Stimulated activated CD4-positive, alpha-beta T cell treated with anti-CD3 and anti-CD28 coated beads, Interleukin-1b, Interleukin-23, amount 100 ng/mL, for 1 hour (primary cell): ENCODE measurements around the gene POFUT2.

Experiments used
- DNase-seq, 2 donors: peaks; one replicate each; pipeline ENCODE4 v3.0.0-alpha.2; 2020; ENCODE audit warnings: low read depth in 2 of 2

Gene POFUT2

DNA sequence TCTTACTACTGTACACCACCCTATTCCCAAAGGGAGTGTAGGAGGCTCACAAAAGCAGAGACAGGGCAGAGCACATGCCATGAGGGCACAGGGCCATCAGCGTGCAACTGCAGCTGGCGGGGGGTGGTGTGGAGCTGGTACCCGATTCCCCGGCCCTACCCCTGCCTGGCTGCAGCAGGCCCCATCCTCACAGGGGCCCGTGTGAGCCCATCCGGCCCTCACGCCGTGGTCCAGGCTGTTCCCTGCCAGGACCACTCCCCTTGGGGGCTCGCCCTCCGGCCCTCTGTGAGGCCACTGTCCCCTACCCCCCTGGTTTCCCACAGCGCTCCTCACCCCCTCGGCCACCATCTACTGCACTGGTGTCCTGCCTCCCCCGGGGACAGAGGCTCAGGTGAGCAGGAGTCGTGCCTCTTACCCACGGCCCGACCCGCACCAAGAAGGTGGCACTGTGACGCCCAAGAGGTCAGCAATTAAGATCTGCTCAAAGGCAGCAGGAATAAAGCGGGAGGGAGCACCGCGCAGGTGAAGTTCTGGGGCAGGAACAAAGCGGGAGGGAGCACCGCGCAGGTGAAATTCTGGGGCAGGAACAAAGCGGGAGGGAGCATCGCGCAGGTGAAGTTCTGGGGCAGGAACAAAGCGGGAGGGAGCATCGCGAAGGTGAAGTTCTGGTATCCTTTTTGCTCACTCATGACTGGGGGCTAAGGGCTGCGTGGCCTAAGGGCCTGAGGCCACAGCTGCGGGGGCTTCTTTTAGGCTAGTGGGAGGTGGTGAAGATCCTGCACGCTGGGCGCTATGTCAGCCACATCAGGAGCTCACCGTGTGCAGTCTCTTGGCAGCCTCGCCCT lies 3.9 kb downstream of the POFUT2 start:
- no peak for DNase-seq

DNA sequence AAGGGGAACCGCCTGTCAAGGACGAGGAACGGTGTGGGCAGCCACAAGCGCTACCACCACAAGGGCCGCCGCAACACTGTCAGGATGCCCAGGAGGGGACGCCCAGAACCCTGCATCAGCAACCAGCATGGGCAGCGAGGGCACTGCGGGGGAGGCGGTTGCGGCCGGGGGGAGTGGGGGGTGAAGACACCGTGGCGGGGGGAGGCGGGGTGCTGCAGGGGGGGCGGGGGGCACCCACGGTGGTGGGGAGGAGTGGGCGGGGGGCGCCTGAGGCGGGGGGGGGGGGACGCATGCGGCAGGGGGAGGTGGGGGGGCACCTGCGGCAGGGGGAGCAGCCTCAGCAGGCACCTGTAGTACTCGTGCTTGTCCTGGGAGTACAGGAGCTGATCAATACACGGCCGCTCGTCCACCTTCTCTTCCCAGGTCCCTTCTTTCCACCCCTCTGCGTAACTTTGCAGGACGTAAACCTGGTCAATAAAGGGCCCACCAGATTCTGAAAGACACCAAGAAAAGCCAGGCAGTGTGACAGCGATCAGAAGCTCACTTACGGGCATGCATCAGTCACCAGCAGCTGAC lies 4.6 kb downstream of the POFUT2 start:
- DNase-seq = no peak

DNA sequence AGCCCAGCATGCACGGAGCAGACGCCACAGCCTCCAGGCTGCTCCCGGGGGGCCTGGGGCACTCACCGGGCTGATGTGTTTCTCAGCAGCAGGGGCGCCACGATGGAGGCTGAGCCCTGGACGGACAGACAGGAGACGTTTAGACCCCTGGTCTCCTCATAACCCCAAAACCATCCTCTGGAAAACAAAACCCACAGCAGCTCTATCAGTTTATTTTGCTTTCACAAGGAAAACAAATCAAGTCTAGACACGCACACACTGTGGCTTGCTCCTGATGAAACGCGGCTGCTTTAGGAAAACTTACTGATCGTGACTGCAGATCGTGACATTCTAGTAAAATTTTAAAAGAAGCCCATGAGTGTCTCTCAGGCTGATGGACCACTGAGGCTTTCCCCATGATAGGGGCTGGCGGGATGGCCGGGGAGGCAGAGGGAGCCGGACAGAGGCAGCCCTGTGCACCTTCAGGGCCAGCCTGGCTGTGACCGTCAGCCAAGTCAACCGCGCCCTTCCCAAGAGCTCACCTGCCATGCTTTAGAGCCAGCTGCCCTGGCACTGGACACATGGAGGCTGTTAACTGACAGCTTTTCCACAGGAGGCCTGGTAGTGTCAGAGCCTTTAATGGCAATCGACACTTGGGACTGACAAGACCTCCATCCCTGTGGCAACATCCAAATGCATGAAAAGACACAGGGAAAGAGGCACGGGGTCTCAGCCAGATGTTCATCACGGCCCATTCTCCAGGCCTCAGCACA lies 5.2 kb downstream of the POFUT2 start:
- DNase-seq = no peak

DNA sequence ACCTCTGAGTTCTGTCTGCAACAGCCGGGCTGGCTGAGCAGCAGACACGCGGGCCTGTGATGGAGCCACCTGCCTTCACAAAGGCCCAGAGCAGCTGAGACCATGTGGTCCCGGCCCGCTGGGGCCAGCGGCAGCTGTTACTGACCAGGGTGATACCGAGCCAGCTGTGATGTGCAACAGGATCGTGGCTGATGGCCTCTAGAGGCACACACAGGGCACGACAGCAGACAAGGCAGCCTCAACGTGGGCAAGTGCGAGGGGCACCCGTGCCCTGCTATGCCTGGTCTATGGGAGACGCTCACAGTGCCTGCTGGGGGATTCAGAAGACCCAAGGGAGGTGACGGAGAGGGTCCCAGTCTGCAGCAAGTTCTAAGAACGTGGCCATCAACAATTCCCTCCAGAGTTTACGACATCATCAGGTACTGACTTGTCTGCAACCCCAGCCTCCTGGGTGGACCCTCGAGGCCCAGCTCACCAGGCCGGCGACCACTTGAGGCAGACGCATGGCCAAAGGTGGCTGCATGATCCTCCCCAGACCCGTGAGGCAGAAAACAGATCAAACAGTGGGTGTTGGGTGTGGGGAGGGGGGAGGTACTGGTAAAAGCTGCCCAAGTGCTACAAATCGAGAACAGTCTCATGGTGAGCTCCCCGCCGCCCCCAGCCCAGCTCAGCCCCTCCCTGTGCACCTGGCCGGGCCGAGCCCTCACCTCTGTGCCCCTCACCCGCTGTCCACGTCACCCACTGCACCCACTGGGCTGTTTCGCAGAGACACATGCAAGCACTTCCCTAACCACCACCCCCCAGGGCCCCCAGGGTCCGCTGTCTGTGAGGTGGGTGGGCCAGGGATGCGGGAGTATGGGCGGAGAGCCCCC lies 6.0 kb downstream of the POFUT2 start:
- no peak for DNase-seq

DNA sequence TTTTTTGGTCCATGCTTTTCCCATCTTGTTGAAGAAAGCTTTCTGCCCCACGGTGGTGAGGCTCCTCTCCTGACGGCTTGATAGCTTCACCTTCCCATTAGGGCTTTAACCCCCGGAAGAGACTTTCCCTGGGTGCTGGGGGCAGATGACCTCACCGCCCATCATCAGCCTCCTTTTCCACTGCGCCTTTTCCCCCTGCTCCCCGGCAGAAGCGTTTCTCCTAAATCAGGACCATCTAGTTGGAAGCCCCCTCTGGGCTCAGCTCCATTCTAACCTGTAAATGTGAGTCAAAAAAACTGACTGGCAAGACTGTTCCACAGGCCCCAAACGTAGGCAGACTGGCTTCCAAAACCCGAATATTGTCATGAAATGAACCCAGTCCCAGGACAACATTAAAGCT lies 6.7 kb downstream of the POFUT2 start:
- no peak for DNase-seq

GRCh38 chr21:45280178-45280821 lies 7.4 kb downstream of the POFUT2 start:
- DNase-seq = no peak

- no peak for DNase-seq
These were observed 8.1 kb downstream of the POFUT2 start for GRCh38 chr21:45279446-45280177.

DNA sequence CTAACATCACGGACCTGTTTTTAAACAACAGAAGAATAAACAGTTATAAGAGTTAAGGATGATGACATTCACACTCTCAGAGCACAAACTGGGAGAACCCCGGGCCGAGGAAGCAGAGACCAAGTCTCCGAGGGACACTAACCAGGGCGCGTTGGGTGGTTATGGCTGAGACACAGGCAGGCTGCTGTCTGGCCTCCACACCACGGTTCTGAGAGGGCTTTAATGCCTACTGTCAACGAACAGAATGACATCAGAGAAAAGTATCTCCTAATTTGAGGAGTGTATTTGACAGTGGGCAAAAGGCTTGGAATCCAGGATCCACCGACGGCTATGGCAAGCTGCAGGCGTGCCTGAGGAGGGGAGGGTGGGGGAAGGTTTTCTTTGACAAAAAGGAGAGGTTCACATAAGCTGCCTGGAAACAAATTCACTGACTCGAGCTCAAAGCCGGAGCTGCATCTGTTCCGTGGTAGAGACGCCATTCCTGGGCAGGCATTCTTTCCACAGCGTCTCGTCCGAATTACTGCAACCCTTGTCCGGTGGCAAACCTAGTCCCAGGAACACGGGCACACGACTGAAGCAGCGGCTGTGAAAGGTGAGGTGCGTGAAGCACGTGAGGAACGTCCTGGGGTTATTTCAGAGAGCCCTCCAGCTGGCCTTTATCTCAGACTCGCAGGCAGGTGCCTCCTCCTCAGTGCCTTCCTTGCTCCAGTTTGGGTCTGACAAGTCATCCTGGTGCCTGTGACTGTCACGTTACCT lies 9.4 kb downstream of the POFUT2 start:
- DNase-seq = no peak

DNA sequence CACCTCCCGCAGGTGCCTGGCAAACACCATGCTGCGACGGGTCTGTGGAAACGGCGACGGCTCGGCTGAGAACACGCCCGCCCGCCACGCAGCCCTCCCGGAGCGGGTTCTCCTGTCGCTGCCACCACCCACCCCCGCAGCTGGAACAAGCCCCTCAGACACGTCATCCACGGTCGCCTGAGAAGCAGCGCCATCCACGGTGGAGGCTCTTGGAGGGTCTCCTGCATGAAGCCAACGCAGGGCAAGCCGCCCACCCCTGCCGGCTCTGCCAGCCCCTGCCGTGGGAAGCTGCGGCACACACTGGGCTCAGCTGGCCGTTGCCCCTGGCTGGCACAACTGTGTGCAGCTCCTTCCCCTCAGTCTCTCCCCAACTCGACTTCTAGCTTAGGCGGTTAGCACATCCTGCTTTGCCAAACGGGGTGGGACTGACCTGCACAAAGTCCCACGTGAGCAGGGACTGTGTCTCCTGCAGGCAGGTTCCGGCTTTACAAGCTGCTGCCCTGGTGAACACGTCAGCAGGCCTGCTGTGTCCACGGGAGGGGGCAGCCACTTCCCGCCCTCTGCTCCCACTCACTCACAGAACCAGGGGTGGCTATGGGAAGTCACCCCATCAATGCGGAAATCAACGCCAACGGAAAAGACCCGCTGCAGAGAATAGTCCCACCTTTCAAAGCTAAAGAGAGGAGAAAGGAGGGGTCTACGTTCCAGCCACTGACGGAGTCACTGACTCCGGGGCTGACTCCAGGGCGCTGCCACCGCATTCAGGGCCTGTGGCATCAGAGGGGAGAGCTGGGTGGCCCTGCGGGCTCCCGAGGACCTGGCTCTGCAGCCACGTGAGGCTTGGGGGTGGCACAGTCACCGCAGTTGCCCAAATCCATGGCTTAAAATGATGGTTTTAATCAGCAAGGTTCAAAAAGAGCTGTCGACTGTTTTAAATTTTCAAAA lies 10.3 kb downstream of the POFUT2 start:
- DNase-seq = no peak

- no peak for DNase-seq
These were observed 11.1 kb downstream of the POFUT2 start for GRCh38 chr21:45276596-45276995.

- DNase-seq = no peak
These were observed 17.3 kb downstream of the POFUT2 start for GRCh38 chr21:45270306-45270821.

GRCh38 chr21:45269861-45270260 lies 17.8 kb downstream of the POFUT2 start:
- no peak for DNase-seq

- no peak for DNase-seq
These were observed 20.3 kb downstream of the POFUT2 start for GRCh38 chr21:45267390-45267760.

GRCh38 chr21:45266518-45267389 lies 20.9 kb downstream of the POFUT2 start:
- DNase-seq = no peak

GRCh38 chr21:45265721-45266517 lies 21.8 kb downstream of the POFUT2 start:
- DNase-seq = no peak

DNA sequence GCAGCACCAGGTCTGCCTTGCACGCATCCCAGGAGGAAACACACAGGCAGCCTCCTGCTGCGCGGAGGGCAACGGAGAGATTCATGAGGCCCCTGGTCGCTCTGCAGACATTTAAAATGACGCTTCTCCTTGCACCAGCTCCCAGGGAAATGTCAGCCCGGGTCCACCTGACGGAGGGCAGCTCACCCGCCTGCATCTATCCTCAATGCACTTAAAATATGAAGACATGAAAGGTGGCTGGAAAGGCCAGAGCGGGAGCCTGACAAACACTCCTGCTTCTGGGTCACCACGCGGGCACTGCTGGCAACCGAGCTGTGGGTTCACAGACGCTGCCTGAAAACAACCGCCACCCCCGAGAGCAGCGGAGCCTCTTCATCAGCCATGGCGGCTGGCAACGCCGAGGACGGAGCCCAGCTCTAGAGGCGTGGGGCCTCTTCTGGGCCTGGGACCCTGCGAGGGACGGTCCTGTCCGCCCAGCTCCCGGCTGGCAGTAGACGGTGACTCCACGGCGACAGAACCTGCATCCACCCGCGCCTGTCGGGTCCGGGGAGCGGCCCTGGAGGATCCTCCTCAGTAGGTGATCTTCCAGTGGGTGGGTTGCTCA lies 22.7 kb downstream of the POFUT2 start:
- DNase-seq = no peak
